Measurements from ENCODE around the gene JAM2. TPM values are rescaled to one million over a fixed set of nuclear protein-coding genes. Genes with fewer than 3 reads are reported as not detected.

The JAM2 gene
- total RNA-seq, 4 donors from 2014 or later, result 27.6 to 85.5 (median 35.1) TPM

DNA sequence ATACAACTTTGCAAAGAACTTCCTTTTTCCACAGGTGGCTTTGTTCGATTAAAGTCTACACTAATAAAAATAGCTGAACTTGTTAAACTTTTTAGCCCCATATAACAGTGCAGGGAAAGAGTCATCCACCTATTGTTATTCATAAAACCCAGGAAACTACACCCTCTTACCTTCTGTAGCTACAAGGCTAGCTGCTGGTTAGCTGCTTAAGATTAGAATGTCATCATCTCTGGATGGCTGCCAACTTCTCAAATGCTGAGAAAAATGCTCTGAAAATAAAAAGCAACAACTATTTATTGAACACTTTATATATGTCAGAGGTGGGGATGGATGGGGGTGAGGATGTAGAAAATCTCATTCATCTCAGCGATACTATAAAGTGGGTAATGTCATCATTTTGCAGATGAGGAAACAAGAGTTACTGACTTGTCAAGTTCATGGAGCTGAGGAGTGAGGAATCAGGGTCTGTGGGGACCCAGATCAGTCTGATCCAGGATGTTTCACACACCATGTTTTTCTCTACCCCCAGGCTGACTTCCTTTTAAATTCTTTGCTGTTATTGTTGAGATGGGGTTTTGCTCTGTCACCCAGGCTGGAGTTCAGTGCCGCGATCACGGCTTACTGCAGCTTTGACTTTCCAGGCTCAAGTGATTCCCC lies 78.6 kb downstream of the JAM2 start:
- intact Hi-C loops (cut with DNase I; ENCODE audit: low total_unique reads), result no loop called here
- Histone ChIP-seq H3K4me3 (no peak overlapping the region), H3K27ac (no peak overlapping the region), H3K4me1 (no peaks in the 10 kb centered on the region), H3K27me3 (no peaks in the 10 kb centered on the region), H3K9me3 (no peaks in the 10 kb centered on the region), H3K36me3 (no peaks in the 10 kb centered on the region)
- TF ChIP-seq CTCF (IDR thresholded peaks at IDR 0.05), result no peak
- no peak for TF ChIP-seq POLR2A (IDR thresholded peaks at IDR 0.05)
- no peak for DNase-seq

DNA sequence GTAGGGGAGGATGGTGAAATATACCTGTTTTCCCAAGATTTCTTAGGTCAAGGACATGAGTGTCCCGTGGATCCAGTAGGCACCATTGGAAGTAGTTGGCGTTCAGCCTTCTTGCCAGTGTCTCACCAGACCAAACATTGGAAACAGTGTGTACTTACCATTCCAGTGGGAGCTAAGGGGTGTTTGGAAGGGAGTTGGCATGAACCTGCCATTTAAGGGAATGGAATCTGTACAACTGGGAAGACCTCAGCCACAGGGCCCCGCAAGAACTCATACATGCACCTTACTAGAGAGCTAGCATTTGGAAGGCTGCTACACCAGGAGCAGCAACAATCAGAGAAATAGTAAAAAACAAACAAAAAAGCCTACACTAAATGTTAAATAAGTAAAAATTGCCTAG lies 82.9 kb downstream of the JAM2 start:
- no peaks in the 10 kb centered on the region for H3K27me3 ChIP-seq
- no peaks in the 10 kb centered on the region for H3K9me3 ChIP-seq
- H3K27ac ChIP-seq, result no peak overlapping the region
- intact Hi-C loops (cut with DNase I; ENCODE audit: low total_unique reads), result loop anchor here (2.0 kb wide), 1 partner anchor 35 kb away; no protein-coding TSS in a partner anchor
- no peaks in the 10 kb centered on the region for H3K4me1 ChIP-seq
- TF ChIP-seq POLR2A (IDR thresholded peaks at IDR 0.05) (no peak), CTCF (IDR thresholded peaks at IDR 0.05) (no peak)
- H3K36me3 ChIP-seq, result no peaks in the 10 kb centered on the region
- no peak overlapping the region for H3K4me3 ChIP-seq
- no peak for DNase-seq

- Histone ChIP-seq H3K36me3 (no peaks in the 10 kb centered on the region), H3K9me3 (no peaks in the 10 kb centered on the region), H3K4me1 (no peaks in the 10 kb centered on the region), H3K27ac (no peak overlapping the region), H3K4me3 (no peak overlapping the region), H3K27me3 (no peaks in the 10 kb centered on the region)
- intact Hi-C loops (cut with DNase I; ENCODE audit: low total_unique reads), result loop anchor here (2.0 kb wide), 1 partner anchor 34 kb away; no protein-coding TSS in a partner anchor
- DNase-seq, result no peak
- TF ChIP-seq POLR2A (IDR thresholded peaks at IDR 0.05) (no peak), CTCF (IDR thresholded peaks at IDR 0.05) (no peak)
Measured at GRCh38 chr21:25722631-25723030, 83.6 kb downstream of the JAM2 start.

DNA sequence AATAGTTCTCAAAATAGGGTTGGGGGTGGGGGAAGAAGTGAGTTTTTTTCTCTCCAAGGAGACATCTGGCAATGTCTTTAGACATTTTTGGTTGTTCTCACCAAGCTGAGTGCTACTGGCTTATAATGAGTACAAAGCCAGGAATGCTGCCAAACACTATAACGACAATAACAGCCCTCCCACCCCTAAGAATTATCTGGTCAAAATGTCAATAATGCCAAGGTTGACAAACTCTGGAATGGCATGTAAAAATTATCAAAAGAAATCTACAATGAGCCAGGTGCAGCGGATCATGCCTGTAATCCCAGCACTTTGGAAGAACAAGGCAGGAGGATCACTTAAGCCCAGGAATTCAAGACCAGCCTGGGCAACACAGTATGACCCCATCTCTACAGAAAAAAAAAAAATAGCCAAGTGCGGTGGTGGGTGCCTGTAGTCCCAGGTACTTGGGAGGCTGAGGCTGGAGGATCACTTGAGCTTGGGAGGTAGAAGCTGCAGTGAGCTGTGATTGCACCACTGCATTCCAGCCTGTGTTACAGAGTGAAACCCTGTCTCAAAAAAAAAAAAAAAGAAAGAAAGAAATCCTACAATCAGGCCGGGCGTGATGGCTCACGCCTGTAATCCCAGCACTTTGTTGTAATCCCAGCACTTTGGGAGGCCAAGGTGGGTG lies 93.2 kb downstream of the JAM2 start:
- Histone ChIP-seq H3K27ac (no peak overlapping the region), H3K9me3 (no peaks in the 10 kb centered on the region), H3K4me1 (no peaks in the 10 kb centered on the region), H3K27me3 (no peaks in the 10 kb centered on the region), H3K4me3 (no peak overlapping the region), H3K36me3 (no peaks in the 10 kb centered on the region)
- no peak for DNase-seq
- intact Hi-C loops (cut with DNase I; ENCODE audit: low total_unique reads), result no loop called here
- no peak for TF ChIP-seq POLR2A (IDR thresholded peaks at IDR 0.05)
- TF ChIP-seq CTCF (IDR thresholded peaks at IDR 0.05), result no peak

- TF ChIP-seq CTCF (IDR thresholded peaks at IDR 0.05) (no peak), POLR2A (IDR thresholded peaks at IDR 0.05) (no peak)
- Histone ChIP-seq H3K4me3 (peak overlapping the region; percentile 73 to 97), H3K27ac (peak overlapping the region; percentile 93 to 97), H3K36me3 (no peaks in the 10 kb centered on the region), H3K27me3 (no peaks in the 10 kb centered on the region), H3K9me3 (no peaks in the 10 kb centered on the region), H3K4me1 (no peaks in the 10 kb centered on the region)
- no peak for DNase-seq
- intact Hi-C loops (cut with DNase I; ENCODE audit: low total_unique reads), result no loop called here
Measured at GRCh38 chr21:25733859-25734653, 95.0 kb downstream of the JAM2 start.
